Effector memory CD8-positive, alpha-beta T cell (primary cell): Measurements from ENCODE around the gene TLR6.
"Not testable (repeated sequence)": the region's sequence is repeated elsewhere in the genome, so short reads cannot be mapped to it uniquely, and the experiment has no call there.

Source experiments
- ATAC-seq: fragments of 150-1000 bp; cut with Tn5 transposase; replicated peaks from 2 replicates; pipeline ENCODE4 v1.10.0; 2021; ENCODE audit warnings: mild to moderate bottlenecking, moderate library complexity
- DNase-seq, 3 experiments: peaks; one replicate each; pipeline ENCODE4 v3.0.0; 2021
- H3K27ac Mint-ChIP-seq, 2 donors: one replicate each; pipeline ENCODE4 v1.8.0; 2022; ENCODE audit warnings: mild to moderate bottlenecking in 2 of 2, mixed read lengths in 2 of 2, moderate library complexity in 2 of 2
- H3K27me3 Mint-ChIP-seq, 2 donors: one replicate each; pipeline ENCODE4 v1.8.0; 2022; ENCODE audit warnings: mixed read lengths in 2 of 2
- H3K36me3 Mint-ChIP-seq: one replicate; pipeline ENCODE4 v1.8.0; 2022; ENCODE audit warnings: mild to moderate bottlenecking, moderate library complexity, mixed read lengths; ENCODE audit not compliant: insufficient read depth
- H3K4me1 Mint-ChIP-seq, 2 donors: one replicate each; pipeline ENCODE4 v1.8.0; 2022; ENCODE audit warnings: low read depth in 2 of 2, mixed read lengths in 2 of 2
- H3K4me3 Mint-ChIP-seq, 2 donors: one replicate each; pipeline ENCODE4 v1.8.0; 2022; ENCODE audit warnings: mild to moderate bottlenecking in 2 of 2, mixed read lengths in 2 of 2, moderate library complexity in 2 of 2
- H3K9me3 Mint-ChIP-seq, 2 donors: one replicate each; pipeline ENCODE4 v1.8.0; 2022; ENCODE audit warnings: mixed read lengths in 2 of 2

Gene TLR6

GRCh38 chr4:38784141-38784540 lies 72.5 kb downstream of the TLR6 start:
- ATAC-seq, result no peak
- no peak for DNase-seq
- no peaks in the 10 kb centered on the region for H3K36me3 Mint-ChIP-seq
- H3K4me1 Mint-ChIP-seq, result peaks cover 2 to 3% of the 10 kb centered on the region in 2 donors
- peaks cover 0 to 5% of the 10 kb centered on the region in 2 donors for H3K27me3 Mint-ChIP-seq
- H3K9me3 Mint-ChIP-seq, result no peaks in the 10 kb centered on the region
- no peak overlapping the region for H3K27ac Mint-ChIP-seq
- no peak overlapping the region for H3K4me3 Mint-ChIP-seq

- peaks cover 2 to 3% of the 10 kb centered on the region in 2 donors for H3K4me1 Mint-ChIP-seq
- ATAC-seq, result no peak
- peaks cover 0 to 5% of the 10 kb centered on the region in 2 donors for H3K27me3 Mint-ChIP-seq
- no peak for DNase-seq
- H3K27ac Mint-ChIP-seq, result no peak overlapping the region
- no peaks in the 10 kb centered on the region for H3K9me3 Mint-ChIP-seq
- no peaks in the 10 kb centered on the region for H3K36me3 Mint-ChIP-seq
- no peak overlapping the region for H3K4me3 Mint-ChIP-seq
Observed at GRCh38 chr4:38783109-38783460, 73.5 kb downstream of the TLR6 start.

- ATAC-seq, result peak; percentile 66
- Mint-ChIP-seq H3K36me3 (no peaks in the 10 kb centered on the region), H3K9me3 (no peaks in the 10 kb centered on the region), H3K27me3 (peaks cover under 1 to 5% of the 10 kb centered on the region in 2 donors), H3K27ac (no peak within 1 kb of the TSS), H3K4me1 (peaks cover 2 to 3% of the 10 kb centered on the region in 2 donors), H3K4me3 (no peak within 1 kb of the TSS)
- peak; percentile 25 to 41 (median 28) for DNase-seq
Observed at GRCh38 chr4:38782452-38783108, 74.0 kb downstream of the TLR6 start, which contains the start of gene TLR10. Gene TLR10, minus strand, starts transcription at chr4:38782990. Its CDS starts 7,400 bp downstream, at chr4:38775590.

- no peaks in the 10 kb centered on the region for H3K36me3 Mint-ChIP-seq
- ATAC-seq (no peak), DNase-seq (no peak)
- H3K4me3 Mint-ChIP-seq, result no peak overlapping the region
- no peak overlapping the region for H3K27ac Mint-ChIP-seq
- peaks cover 7 to 10% of the 10 kb centered on the region in 2 donors for H3K27me3 Mint-ChIP-seq
- peaks cover 2 to 3% of the 10 kb centered on the region in 2 donors for H3K4me1 Mint-ChIP-seq
- no peaks in the 10 kb centered on the region for H3K9me3 Mint-ChIP-seq
Observed at GRCh38 chr4:38781854-38782261, 74.8 kb downstream of the TLR6 start.

GRCh38 chr4:38780833-38781484 lies 75.7 kb downstream of the TLR6 start:
- Mint-ChIP-seq H3K4me1 (peaks cover 2 to 3% of the 10 kb centered on the region in 2 donors), H3K4me3 (no peak overlapping the region), H3K9me3 (no peaks in the 10 kb centered on the region), H3K27me3 (peaks cover 15 to 19% of the 10 kb centered on the region in 2 donors), H3K27ac (no peak overlapping the region), H3K36me3 (no peaks in the 10 kb centered on the region)
- DNase-seq (no peak), ATAC-seq (no peak)

GRCh38 chr4:38779790-38780189 lies 76.8 kb downstream of the TLR6 start:
- Mint-ChIP-seq H3K27ac (no peak overlapping the region), H3K27me3 (peaks cover 18 to 24% of the 10 kb centered on the region in 2 donors)

GRCh38 chr4:38777925-38778324 lies 78.7 kb downstream of the TLR6 start:
- not testable (repeated sequence) for H3K4me3 Mint-ChIP-seq, DNase-seq, H3K4me1 Mint-ChIP-seq, H3K9me3 Mint-ChIP-seq, H3K27ac Mint-ChIP-seq, ATAC-seq, H3K36me3 Mint-ChIP-seq
- H3K27me3 Mint-ChIP-seq, result peaks cover 29 to 33% of the 10 kb centered on the region in 2 donors

More at GRCh38 chr4:38779790-38780189, 76.8 kb downstream of the TLR6 start:
- ATAC-seq (no peak), DNase-seq (no peak)
- Mint-ChIP-seq H3K9me3 (no peaks in the 10 kb centered on the region), H3K36me3 (no peaks in the 10 kb centered on the region), H3K4me1 (peaks cover 2 to 3% of the 10 kb centered on the region in 2 donors), H3K4me3 (no peak overlapping the region)

- peaks cover 29 to 36% of the 10 kb centered on the region in 2 donors for H3K27me3 Mint-ChIP-seq
- H3K9me3 Mint-ChIP-seq, result no peaks in the 10 kb centered on the region
- DNase-seq (no peak), ATAC-seq (no peak)
- H3K36me3 Mint-ChIP-seq, result no peaks in the 10 kb centered on the region
- H3K4me3 Mint-ChIP-seq, result no peak overlapping the region
- H3K4me1 Mint-ChIP-seq, result no peaks in the 10 kb centered on the region
- H3K27ac Mint-ChIP-seq, result no peak overlapping the region
Observed at GRCh38 chr4:38775326-38775725, 81.3 kb downstream of the TLR6 start.

GRCh38 chr4:38774181-38774955 lies 82.2 kb downstream of the TLR6 start:
- ATAC-seq (no peak), DNase-seq (no peak)
- Mint-ChIP-seq H3K27ac (no peak overlapping the region), H3K27me3 (peaks cover 29 to 36% of the 10 kb centered on the region in 2 donors), H3K36me3 (peaks cover 3% of the 10 kb centered on the region), H3K4me1 (no peaks in the 10 kb centered on the region), H3K4me3 (no peak overlapping the region), H3K9me3 (no peaks in the 10 kb centered on the region)
